HFF-Myc (cell line): ENCODE results near the gene LRRC15.

Source experiments
- DNase-seq: peaks from one replicate; pipeline ENCODE4 v3.0.0-alpha.2; 2011; ENCODE audit warnings: low read depth; ENCODE audit errors: extremely low read depth
- H3K4me3 ChIP-seq: replicated peaks from 2 replicates; pipeline ENCODE4 v1.5.1; 2011; ENCODE audit warnings: low read depth, mild to moderate bottlenecking, control low read depth, low read length
- CTCF ChIP-seq: IDR thresholded peaks from 2 replicates; pipeline ENCODE4 v1.5.1; 2012; ENCODE audit warnings: mild to moderate bottlenecking, low read depth, low read length, control low read depth; ENCODE audit errors: missing control alignments

Gene LRRC15

DNA sequence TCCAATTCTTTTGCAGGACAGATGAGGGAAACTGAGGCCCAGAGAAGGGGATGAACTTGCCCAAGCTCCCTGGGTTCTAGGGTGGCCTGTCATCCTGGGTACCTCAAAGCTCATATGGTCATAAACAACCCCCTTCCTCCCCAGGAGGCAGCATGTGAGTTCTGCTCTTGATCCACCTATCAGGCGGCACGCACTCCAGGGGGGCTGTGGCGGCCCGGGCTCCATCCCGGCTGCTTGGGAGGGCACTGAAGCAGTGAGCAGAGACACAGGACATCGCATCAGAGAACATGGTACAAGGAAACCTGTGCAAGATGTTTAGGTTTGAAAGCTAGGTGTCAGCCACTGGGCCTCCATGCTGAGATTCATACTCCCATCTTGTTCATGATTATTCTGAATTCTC is 52.6 kb downstream of the LRRC15 start:
- H3K4me3 ChIP-seq, result no peak overlapping the region
- no peak for TF ChIP-seq CTCF
- DNase-seq, result no peak

DNA sequence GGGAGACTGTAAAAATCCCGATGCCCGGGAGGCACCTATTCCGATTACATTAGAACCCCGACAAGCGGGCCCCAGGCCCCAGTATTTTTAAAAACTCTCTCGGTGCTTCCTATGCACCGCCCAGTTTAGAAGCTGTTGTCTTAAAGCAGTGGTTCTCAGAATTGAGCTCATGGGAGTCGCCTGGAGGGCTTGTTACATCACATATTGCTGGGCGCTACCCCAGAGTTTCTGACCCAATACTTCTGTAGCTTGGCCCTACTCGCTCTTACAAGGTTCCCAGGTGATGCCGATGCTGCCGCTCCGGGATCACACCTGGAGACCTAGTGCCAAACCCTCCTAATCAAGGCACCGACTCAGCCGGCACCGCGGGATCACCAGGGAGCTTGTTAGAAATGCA is 53.6 kb downstream of the LRRC15 start:
- H3K4me3 ChIP-seq, result peak overlapping the region; percentile 32
- DNase-seq, result no peak
- TF ChIP-seq CTCF, result no peak

- TF ChIP-seq CTCF, result peak; percentile 83
- no peak for DNase-seq
- peak overlapping the region; percentile 32 for H3K4me3 ChIP-seq
These were observed 54.2 kb downstream of the LRRC15 start for GRCh38 chr3:194315088-194315964.

GRCh38 chr3:194314388-194315068 is 55.0 kb downstream of the LRRC15 start:
- TF ChIP-seq CTCF, result no peak
- peak overlapping the region; percentile 32 for H3K4me3 ChIP-seq

GRCh38 chr3:194313560-194314387 is 55.8 kb downstream of the LRRC15 start:
- no peak overlapping the region for H3K4me3 ChIP-seq
- DNase-seq, result no peak
- TF ChIP-seq CTCF, result no peak

More at GRCh38 chr3:194314388-194315068, 55.0 kb downstream of the LRRC15 start:
- no peak for DNase-seq

GRCh38 chr3:194312743-194313281 is 56.7 kb downstream of the LRRC15 start:
- H3K4me3 ChIP-seq, result no peak overlapping the region
- DNase-seq, result no peak

More at GRCh38 chr3:194312743-194313281, 56.7 kb downstream of the LRRC15 start:
- no peak for TF ChIP-seq CTCF
